Naive B cell (primary cell): ENCODE results near the gene CEACAM16. TPM values are rescaled to one million over a fixed set of nuclear protein-coding genes. Genes with fewer than 3 reads are reported as not detected.
A peak's percentile ranks its signal among the peaks of the same experiment; 100 is the strongest.
"Not testable (repeated sequence)": the region's sequence is repeated elsewhere in the genome, so short reads cannot be mapped to it uniquely, and the experiment has no call there.

Source experiments
- ATAC-seq, 2 donors: fragments of 150-1000 bp; cut with Tn5 transposase; 2 replicates each; pipeline ENCODE4 v1.10.0; 2021; ENCODE audit warnings: low read depth in 2 of 2, mild to moderate bottlenecking in 2 of 2, moderate library complexity in 2 of 2
- DNase-seq: peaks from one replicate; pipeline ENCODE4 v3.0.0; 2022
- H3K27ac Mint-ChIP-seq, 6 donors: one replicate each; pipeline ENCODE4 v1.8.0; 2020 to 2022; ENCODE audit warnings: mild to moderate bottlenecking in 6 of 6, mixed read lengths in 6 of 6, moderate library complexity in 5 of 6, inconsistent platforms in 2 of 6
- H3K27me3 Mint-ChIP-seq, 3 donors: one replicate each; pipeline ENCODE4 v1.8.0; 2021 to 2022; ENCODE audit warnings: mixed read lengths in 3 of 3, mild to moderate bottlenecking in 1 of 3
- H3K36me3 Mint-ChIP-seq, 2 donors: one replicate each; pipeline ENCODE4 v1.8.0; 2020 to 2022; ENCODE audit warnings: mixed read lengths in 2 of 2, inconsistent platforms in 1 of 2, mild to moderate bottlenecking in 1 of 2
- H3K4me1 Mint-ChIP-seq, 3 donors: one replicate each; pipeline ENCODE4 v1.8.0; 2020 to 2022; ENCODE audit warnings: mixed read lengths in 3 of 3, inconsistent platforms in 1 of 3, mild to moderate bottlenecking in 1 of 3, moderate library complexity in 1 of 3
- H3K4me3 Mint-ChIP-seq, 8 donors: one replicate each; pipeline ENCODE4 v1.8.0; 2020 to 2022; ENCODE audit warnings: mild to moderate bottlenecking in 8 of 8, mixed read lengths in 8 of 8, moderate library complexity in 8 of 8, inconsistent platforms in 2 of 8
- H3K9me3 Mint-ChIP-seq, 7 donors: one replicate each; pipeline ENCODE4 v1.8.0; 2020 to 2022; ENCODE audit warnings: mixed read lengths in 7 of 7, mild to moderate bottlenecking in 5 of 7, inconsistent platforms in 2 of 7, moderate library complexity in 1 of 7
- polyA plus RNA-seq, 6 donors: library from polyadenylated mRNA; unstranded; fragments of 300-500 nt; fragmentation: Illumina TruSeq; gene quantifications; one replicate each; pipeline ENCODE4 v1.2.3, GENCODE V29; 2021; ENCODE audit warnings: low read depth in 6 of 6

The CEACAM16 gene
- polyA plus RNA-seq, 6 donors from 2014 or later, result not detected

DNA sequence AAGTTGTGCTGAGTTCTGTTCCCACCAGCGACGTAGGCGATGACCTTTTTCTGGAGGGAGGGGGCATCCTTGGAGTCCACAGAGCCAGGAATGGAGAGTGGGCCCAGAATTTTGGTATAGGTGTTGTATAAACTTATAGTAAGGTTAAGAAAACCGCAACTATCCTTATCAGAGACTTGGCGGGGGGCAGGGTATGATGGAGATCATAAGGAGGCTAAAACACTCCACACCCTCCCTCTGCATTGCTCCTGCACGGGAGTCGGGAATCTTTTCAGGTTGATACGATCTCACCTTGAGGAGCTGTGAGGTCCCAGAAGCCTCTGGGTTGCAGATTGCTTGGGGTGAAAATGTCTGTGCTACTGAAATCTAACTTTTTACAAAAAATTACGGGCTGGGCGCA, 34.0 kb upstream of the CEACAM16 start:
- no peak overlapping the region for H3K27ac Mint-ChIP-seq
- H3K4me1 Mint-ChIP-seq, result no peaks in the 10 kb centered on the region
- ATAC-seq (no peak), DNase-seq (no peak)
- no peaks in the 10 kb centered on the region for H3K9me3 Mint-ChIP-seq
- no peak overlapping the region for H3K4me3 Mint-ChIP-seq
- H3K36me3 Mint-ChIP-seq, result no peaks in the 10 kb centered on the region
- peaks cover 0 to 7% (median 5%) of the 10 kb centered on the region in 3 donors for H3K27me3 Mint-ChIP-seq

DNA sequence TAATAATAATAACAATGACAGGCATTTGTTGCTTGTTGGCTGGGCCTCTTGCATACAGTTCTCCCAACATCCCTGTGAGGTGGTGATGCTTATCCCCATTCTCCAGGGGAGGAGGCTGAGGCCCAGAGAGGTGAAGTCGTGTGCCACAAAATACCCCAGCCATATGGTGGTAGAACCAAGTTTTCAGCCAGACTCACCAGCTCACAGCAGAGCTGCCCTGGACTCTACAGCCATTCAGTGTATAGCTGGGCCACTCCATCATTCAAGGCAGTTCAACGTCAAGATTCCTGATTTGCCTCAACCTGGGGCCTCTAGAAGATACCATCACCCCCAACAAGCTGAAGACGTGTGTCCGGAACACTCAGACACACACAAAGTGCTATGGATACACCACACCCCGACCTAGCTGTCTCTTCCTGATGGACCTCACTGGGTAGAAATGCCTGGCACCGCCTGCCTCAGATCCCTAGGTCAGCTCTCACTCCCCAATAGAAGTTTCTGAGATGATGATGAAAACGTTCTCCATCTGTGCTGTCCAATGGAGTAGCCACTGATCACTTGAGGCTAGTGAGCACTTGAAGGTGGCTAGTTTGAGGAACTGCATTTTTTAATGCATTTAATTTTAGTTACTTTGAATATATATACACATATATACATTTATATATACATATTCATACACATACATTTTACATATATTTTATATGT, 31.9 kb upstream of the CEACAM16 start:
- ATAC-seq (no peak), DNase-seq (no peak)
- Mint-ChIP-seq H3K27ac (no peak overlapping the region), H3K4me1 (no peaks in the 10 kb centered on the region), H3K4me3 (no peak overlapping the region), H3K36me3 (no peaks in the 10 kb centered on the region), H3K27me3 (peaks cover 0 to 7% (median 5%) of the 10 kb centered on the region in 3 donors), H3K9me3 (peaks cover 0 to 2% (median 0%) of the 10 kb centered on the region in 7 donors)

DNA sequence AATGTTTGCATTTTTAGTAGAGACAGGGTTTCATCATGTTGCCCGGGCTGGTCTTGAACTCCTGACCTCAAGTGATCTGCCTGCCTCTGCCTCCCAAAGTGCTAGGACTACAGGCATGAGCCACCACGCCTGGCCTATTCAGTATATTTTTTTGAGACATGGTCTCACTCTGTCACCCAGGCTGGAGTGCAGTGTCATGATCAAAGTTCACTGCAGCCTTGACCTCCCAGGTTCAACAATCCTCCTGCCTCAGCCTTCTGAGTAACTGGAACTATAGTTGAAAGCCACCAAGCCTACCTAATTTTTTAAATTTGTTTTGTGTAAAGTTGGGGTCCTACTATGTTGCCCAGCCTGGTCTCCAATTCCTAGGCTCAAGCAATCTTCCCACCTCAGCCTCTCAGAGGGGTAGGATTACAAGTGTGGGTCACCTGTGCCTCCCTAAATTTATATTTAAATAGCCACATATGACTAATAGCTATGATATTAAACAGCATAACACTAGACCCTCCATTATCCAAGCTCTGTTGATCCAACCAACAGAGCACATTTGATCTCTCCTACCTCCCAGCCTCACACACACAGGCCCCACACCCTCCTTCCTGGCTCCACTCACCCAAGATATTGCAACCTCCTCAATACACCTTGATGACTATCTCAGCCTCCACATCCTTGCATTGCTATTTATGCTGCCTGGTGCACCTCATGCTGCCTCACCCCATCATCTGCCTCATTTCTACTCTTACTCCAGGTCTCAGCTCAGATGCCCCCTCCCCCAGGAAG, 29.8 kb upstream of the CEACAM16 start:
- Mint-ChIP-seq H3K9me3 (peaks cover 0 to 4% (median 0%) of the 10 kb centered on the region in 7 donors), H3K36me3 (no peaks in the 10 kb centered on the region), H3K27ac (peak overlapping the region in 2 of 6 donors; percentile 0 to 88), H3K4me1 (no peaks in the 10 kb centered on the region), H3K4me3 (no peak overlapping the region), H3K27me3 (peaks cover 5 to 8% (median 6%) of the 10 kb centered on the region in 3 donors)
- no peak for DNase-seq
- ATAC-seq, result no peak

DNA sequence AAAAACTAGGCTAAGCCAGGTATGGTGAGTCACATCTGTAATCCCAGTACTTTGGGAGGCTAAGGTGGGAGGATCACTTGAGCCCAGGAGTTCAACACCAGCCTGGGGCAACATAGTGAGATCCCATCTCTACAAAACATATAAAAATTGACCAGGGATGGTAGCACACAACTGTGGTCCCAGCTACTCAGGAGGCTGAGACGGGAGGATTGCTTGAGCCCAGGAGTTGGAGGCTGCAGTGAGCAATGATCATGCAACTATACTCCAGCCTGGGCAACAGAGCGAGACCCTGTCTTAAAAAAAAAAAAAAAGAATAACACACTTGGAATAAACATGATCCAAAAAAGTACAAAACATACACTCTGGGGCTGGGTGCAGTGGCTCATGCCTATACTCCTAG, 28.9 kb upstream of the CEACAM16 start:
- not testable (repeated sequence) for H3K27ac Mint-ChIP-seq, DNase-seq

DNA sequence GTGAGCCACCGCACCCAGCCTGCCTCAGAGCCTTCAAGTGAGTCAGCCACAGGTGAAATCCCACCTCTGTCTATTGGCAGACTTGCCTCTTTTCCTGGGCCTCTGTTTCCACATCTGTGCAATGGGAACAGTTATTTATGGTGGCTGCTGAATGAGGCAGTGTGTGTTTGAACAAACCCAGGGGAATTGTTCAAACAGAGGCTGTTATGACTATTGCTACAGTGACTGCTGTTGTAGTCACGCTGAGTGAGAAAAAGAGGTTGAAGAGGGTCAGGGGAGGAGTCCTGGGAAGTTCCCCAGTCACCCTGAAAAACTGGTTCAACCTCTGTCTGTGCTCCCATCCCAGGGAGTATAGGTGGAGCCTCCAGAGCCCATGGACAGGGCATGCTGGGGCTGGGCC, 27.6 kb upstream of the CEACAM16 start, which contains the start of gene CEACAM19:
TSS of gene CEACAM19 (plus strand) at position 83 of the 400 bp plus-strand sequence. CDS start 450 bp downstream, outside the sequence.
- DNase-seq (no peak), ATAC-seq (no peak)
- Mint-ChIP-seq H3K4me1 (no peaks in the 10 kb centered on the region), H3K27ac (no peak within 1 kb of the TSS), H3K9me3 (peaks cover 0 to 4% (median 0%) of the 10 kb centered on the region in 7 donors), H3K27me3 (peaks cover 5 to 28% (median 6%) of the 10 kb centered on the region in 3 donors), H3K36me3 (no peaks in the 10 kb centered on the region), H3K4me3 (no peak within 1 kb of the TSS)

More for the DNA sequence above, 28.9 kb upstream of the CEACAM16 start:
- H3K36me3 Mint-ChIP-seq, ATAC-seq, H3K9me3 Mint-ChIP-seq, H3K4me3 Mint-ChIP-seq, H3K4me1 Mint-ChIP-seq: not testable (repeated sequence)
- H3K27me3 Mint-ChIP-seq, result peaks cover 5 to 14% (median 6%) of the 10 kb centered on the region in 3 donors

DNA sequence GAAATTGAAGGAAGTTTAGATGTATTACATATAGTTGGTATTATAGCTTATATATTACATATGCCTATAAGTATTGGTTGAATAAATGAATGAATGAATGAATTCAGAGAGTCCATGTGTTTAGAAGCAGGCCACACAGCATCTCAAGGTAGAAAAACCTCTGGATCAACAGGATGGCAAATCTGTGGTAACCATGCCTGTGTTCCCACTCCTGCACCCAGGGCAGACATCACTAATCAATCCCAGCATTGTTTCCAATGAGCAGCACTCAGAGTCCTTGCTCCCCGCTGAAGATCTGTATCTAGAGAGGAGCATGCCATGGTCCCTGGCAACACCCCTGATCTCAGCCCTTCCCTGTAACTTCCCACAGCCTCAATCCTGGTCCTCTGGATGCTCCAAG, 26.7 kb upstream of the CEACAM16 start:
- Mint-ChIP-seq H3K36me3 (no peaks in the 10 kb centered on the region), H3K27me3 (peaks cover 6 to 28% (median 10%) of the 10 kb centered on the region in 3 donors), H3K27ac (no peak overlapping the region), H3K9me3 (peaks cover 0 to 5% (median 0%) of the 10 kb centered on the region in 7 donors), H3K4me3 (no peak overlapping the region), H3K4me1 (no peaks in the 10 kb centered on the region)
- no peak for ATAC-seq
- no peak for DNase-seq

DNA sequence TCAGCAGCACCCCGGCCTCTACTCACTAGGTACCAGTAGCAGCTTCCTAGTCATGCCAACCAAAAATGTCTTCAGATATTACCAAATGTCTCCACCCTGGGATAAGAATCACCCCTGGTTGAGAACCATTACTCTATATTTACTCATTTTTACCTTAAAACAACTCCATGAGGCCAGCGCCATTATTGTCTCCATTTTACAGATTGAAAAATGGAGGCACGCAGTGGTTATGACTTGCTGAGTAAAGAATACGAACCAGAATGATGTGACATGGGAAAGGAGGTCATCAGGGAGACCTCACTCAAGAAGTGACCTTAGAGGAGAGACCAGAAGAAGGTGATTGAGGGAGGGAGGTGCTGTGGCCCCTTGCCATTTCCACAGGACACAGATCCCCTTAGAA, 25.4 kb upstream of the CEACAM16 start:
- Mint-ChIP-seq H3K27ac (no peak overlapping the region), H3K9me3 (peaks cover 0 to 5% (median 0%) of the 10 kb centered on the region in 7 donors), H3K4me3 (no peak overlapping the region), H3K36me3 (no peaks in the 10 kb centered on the region), H3K27me3 (peaks cover 8 to 28% (median 11%) of the 10 kb centered on the region in 3 donors), H3K4me1 (no peaks in the 10 kb centered on the region)
- ATAC-seq (no peak), DNase-seq (no peak)

DNA sequence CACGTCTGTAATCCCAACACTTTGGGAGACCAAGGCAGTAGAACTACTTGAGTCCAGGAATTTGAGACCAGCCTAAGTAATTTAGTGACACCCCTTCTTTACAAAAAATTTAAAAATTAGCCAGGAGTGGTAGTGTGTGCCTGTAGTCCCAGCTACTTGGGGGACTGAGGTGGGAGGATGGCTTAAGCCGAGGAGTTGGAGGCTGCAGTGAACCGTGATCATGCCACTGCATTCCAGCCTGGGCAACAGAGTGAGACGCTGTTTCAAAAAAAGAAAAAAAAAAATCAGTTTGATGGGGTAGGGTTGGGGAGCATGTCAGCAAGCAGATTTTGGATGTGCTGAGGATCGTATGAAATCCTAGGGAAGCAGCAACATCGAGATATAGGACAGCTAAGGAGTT, 23.4 kb upstream of the CEACAM16 start:
- no peak for DNase-seq
- Mint-ChIP-seq H3K4me1 (no peaks in the 10 kb centered on the region), H3K9me3 (peaks cover 0 to 5% (median 0%) of the 10 kb centered on the region in 7 donors)

DNA sequence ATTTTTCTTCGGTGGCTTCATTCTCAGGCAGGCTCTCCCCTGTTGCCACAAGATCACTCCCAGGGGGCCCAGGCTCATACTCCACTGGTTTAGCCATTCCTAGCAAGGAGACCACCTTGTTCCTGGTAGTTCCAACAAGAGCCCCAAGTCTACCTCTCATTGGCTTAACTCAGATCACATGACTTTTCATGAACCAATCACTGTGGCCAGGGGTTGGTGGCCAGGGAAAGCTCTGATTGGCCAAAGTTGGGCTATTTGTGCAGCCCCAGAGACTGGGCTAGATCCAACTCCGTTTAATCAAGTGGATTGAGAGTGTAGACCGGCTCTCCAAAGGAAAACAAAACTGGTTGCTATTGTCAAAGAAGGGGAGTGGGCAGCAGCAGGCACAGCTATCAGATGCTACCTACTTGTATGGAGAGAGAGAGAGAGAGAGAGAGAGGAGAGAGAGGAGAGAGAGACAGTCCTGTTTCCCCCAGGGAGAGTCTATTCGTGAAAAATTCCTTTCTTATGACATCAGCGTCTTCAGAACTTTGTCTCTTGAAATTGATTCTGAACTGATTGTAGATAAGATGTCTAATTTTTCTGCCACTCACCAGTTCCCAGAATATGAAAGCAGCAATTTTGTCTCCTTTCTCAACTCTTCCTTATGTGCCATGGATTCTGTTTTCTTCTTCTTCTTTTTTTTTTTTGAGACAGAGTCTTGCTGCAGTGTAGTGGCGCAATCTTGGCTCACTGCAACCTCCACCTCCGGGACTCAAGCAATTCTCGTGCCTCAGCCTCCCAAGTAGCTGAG, 21.7 kb upstream of the CEACAM16 start:
- Mint-ChIP-seq H3K27me3 (peaks cover 12 to 45% (median 28%) of the 10 kb centered on the region in 3 donors), H3K36me3 (no peaks in the 10 kb centered on the region), H3K4me3 (no peak overlapping the region), H3K4me1 (no peaks in the 10 kb centered on the region), H3K9me3 (peaks cover 0 to 4% (median 0%) of the 10 kb centered on the region in 7 donors), H3K27ac (peak overlapping the region in 1 of 6 donors; percentile 91)
- DNase-seq (no peak), ATAC-seq (no peak)

More for the DNA sequence above, 23.4 kb upstream of the CEACAM16 start:
- Mint-ChIP-seq H3K36me3 (no peaks in the 10 kb centered on the region), H3K4me3 (no peak overlapping the region), H3K27me3 (peaks cover 12 to 39% (median 18%) of the 10 kb centered on the region in 3 donors), H3K27ac (peak overlapping the region in 1 of 6 donors; percentile 25)
- ATAC-seq, result no peak

DNA sequence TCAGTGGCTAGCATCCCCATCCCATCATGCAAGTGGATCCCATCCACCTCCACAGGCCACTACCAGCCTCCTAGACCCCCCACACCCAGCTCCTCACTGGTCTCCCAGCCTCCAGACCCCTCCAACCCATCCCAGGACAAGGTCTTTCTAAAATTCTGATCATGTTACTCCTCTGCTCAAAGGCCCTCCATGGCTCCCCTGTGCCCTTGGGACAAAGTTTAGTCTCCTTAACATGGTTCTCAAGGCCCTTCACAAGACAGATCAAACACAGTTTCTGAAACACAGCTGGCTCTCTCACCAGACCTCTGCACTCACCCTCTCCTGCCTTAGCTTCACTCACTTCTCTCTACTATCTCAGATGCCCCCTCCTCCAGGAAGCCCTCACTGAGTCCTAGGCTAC, 18.4 kb upstream of the CEACAM16 start:
- no peak for ATAC-seq
- H3K4me3 Mint-ChIP-seq, result peak overlapping the region in 1 of 8 donors; percentile 5
- H3K4me1 Mint-ChIP-seq, result peaks cover 6 to 11% (median 11%) of the 10 kb centered on the region in 3 donors

DNA sequence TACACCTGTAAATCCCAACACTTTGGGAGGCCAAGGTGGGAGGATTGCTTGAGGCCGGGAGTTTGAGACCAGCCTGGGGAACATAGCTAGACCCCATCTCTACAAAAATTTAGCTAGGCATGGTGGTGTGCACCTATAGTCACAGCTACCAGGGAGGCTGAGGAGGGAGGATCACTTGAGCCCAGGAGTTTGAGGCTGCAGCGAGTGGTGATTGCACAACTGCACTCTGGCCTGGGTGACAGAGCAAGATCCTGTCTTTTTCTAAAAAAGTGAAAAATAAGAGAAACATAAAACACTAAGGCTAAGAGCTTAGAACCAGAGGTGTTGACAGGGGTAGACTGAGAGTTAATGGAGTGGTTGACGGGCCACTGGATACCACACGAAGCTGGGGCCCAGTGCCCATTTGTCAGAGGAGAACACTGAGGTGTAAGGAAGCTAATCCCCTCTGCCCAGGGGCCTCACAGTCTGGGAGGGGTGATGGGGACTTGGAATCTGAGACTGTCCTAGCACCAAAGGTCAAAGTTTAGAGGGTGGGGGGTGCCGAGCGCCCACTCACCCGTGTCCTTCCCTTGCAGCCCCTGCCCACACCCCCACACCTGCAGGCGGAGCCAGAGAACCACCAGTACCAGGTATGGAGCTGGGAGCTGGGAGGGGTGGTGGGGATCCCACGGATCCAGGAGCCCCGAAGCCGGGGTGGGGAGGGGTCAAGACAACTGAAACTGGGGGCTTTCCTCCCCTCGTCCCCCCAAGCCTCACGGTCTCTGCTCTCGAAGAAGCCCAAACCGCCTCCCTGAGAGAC, 16.8 kb upstream of the CEACAM16 start:
- DNase-seq (no peak), ATAC-seq (no peak)
- H3K4me1 Mint-ChIP-seq, result peaks cover 8 to 20% (median 11%) of the 10 kb centered on the region in 3 donors
- H3K9me3 Mint-ChIP-seq, result peaks cover 0 to under 1% (median 0%) of the 10 kb centered on the region in 7 donors
- H3K36me3 Mint-ChIP-seq, result no peaks in the 10 kb centered on the region
- no peak overlapping the region for H3K4me3 Mint-ChIP-seq
- H3K27ac Mint-ChIP-seq, result no peak overlapping the region
- H3K27me3 Mint-ChIP-seq, result peaks cover 8 to 51% (median 50%) of the 10 kb centered on the region in 3 donors

More for the DNA sequence above, 18.4 kb upstream of the CEACAM16 start:
- no peak for DNase-seq
- Mint-ChIP-seq H3K9me3 (peaks cover 0 to 2% (median 0%) of the 10 kb centered on the region in 7 donors), H3K36me3 (no peaks in the 10 kb centered on the region), H3K27me3 (peaks cover 12 to 52% (median 43%) of the 10 kb centered on the region in 3 donors), H3K27ac (no peak overlapping the region)

DNA sequence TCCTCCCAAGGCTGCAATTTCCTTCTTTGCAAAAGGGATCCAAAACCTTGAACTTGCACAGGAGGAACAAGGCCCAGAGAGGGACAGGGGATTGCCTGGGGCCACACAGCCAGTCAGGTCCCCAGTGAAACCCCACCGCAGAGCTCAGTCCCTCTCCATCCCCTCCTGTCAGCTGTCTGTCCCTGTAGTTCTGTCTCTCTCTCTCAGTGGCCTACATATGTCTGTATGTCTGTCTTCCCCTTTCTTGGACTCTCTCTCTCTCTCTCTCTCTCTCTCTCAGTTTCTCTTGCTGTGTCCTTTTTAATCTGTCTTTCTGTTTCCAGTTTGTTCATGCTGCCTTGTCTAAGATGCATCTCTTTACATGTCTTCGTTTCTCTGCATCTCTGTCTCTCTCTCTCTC, 16.1 kb upstream of the CEACAM16 start:
- Mint-ChIP-seq H3K27me3 (peaks cover 7 to 54% (median 53%) of the 10 kb centered on the region in 3 donors), H3K4me3 (no peak overlapping the region), H3K36me3 (no peaks in the 10 kb centered on the region), H3K9me3 (no peaks in the 10 kb centered on the region), H3K4me1 (peaks cover 8 to 20% (median 11%) of the 10 kb centered on the region in 3 donors), H3K27ac (peak overlapping the region in 2 of 6 donors; percentile 0 to 49)
- DNase-seq (no peak), ATAC-seq (no peak)
